HG03432 (cell line): Measurements from ENCODE around the gene LTN1.
A peak's percentile ranks its signal among the peaks of the same experiment; 100 is the strongest.
"Not testable (repeated sequence)": the region's sequence is repeated elsewhere in the genome, so short reads cannot be mapped to it uniquely, and the experiment has no call there.

ENCODE experiments used
- ATAC-seq: cut with Tn5 transposase; IDR thresholded peaks from one replicate; pipeline ENCODE4 v1.9.1; 2021; ENCODE audit warnings: mild to moderate bottlenecking, moderate library complexity; ENCODE audit not compliant: unreplicated experiment

Gene LTN1, protein sequence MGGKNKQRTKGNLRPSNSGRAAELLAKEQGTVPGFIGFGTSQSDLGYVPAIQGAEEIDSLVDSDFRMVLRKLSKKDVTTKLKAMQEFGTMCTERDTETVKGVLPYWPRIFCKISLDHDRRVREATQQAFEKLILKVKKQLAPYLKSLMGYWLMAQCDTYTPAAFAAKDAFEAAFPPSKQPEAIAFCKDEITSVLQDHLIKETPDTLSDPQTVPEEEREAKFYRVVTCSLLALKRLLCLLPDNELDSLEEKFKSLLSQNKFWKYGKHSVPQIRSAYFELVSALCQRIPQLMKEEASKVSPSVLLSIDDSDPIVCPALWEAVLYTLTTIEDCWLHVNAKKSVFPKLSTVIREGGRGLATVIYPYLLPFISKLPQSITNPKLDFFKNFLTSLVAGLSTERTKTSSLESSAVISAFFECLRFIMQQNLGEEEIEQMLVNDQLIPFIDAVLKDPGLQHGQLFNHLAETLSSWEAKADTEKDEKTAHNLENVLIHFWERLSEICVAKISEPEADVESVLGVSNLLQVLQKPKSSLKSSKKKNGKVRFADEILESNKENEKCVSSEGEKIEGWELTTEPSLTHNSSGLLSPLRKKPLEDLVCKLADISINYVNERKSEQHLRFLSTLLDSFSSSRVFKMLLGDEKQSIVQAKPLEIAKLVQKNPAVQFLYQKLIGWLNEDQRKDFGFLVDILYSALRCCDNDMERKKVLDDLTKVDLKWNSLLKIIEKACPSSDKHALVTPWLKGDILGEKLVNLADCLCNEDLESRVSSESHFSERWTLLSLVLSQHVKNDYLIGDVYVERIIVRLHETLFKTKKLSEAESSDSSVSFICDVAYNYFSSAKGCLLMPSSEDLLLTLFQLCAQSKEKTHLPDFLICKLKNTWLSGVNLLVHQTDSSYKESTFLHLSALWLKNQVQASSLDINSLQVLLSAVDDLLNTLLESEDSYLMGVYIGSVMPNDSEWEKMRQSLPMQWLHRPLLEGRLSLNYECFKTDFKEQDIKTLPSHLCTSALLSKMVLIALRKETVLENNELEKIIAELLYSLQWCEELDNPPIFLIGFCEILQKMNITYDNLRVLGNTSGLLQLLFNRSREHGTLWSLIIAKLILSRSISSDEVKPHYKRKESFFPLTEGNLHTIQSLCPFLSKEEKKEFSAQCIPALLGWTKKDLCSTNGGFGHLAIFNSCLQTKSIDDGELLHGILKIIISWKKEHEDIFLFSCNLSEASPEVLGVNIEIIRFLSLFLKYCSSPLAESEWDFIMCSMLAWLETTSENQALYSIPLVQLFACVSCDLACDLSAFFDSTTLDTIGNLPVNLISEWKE (N-terminal part only)

DNA sequence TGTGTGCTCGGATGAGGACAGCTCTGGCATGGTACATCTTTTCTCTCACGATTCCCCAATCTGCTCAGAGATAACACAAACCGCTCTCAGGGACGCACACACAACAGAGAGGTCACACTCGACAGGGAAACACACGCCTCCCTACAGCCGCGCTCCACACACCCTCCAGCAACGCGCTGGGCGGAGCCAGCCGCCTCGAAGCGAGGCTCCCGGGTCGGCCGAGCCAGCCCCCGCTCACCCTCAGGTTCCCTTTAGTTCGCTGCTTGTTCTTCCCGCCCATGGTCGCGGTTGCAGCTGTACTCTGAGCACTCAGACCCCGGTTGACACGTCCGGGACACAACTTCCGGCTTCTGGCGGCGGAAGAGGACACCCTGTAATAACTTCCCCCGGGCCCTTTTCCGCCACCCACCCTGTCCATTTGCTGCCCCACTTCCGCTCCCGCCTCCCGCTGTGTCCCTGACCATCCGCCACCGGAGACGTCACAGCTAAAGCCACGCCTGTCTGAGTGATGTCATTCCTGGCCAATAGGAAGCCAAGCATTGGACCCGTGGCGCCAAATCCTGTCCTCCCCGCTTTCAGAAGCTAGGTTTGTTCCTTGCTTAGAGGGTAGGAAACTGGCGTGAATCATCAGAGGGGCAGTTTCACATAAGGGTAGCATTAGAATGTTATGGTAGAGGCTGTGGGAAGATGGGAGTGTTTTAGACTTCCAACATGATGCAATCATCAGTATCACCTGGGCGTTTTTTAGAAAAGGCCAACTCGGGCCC is at the start of gene LTN1:
LTN1 (minus strand) TSS at position 352 of the 767 bp plus-strand sequence; CDS start at position 280, 72 bp downstream.
- ATAC-seq: peak; percentile 98

DNA sequence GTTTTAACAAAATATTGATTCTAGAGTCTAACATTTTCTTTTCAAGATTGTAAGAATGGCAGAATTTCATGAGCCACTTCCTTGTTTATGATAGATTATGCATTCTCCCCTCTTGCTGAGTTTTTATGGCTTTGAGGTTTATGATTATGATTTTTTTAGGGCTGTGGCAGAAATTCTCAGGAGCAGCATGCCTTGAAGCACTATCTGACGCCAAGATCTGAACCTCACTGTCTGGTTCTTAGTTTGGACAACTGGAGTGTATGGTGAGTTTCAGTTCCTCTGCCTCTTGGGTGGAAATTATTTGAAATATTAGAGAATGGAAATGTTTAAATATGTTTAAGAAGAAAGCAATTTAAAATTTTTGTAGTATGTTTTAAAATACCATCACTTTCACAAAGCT is 42.0 kb upstream of the LTN1 start:
- ATAC-seq: no peak

DNA sequence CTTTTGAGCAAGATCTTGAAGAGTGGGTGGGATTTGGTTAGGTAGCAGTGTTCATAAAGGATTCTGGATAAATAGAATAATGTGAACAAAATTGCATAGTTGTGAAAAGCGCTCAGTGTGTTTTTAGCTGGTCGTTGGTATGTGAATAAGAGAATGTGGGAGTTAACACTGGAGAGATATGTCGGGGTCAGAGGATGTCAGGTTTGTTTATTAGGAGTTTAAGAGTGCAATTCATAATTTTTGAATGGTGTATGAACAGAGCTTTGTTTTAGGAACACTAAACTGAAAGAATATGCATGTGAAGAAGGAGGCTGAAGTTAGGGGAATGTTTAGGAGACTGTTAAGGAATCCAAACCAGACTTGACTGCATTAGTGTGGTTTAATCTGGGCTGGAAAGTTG is 41.2 kb upstream of the LTN1 start:
- ATAC-seq: no peak

DNA sequence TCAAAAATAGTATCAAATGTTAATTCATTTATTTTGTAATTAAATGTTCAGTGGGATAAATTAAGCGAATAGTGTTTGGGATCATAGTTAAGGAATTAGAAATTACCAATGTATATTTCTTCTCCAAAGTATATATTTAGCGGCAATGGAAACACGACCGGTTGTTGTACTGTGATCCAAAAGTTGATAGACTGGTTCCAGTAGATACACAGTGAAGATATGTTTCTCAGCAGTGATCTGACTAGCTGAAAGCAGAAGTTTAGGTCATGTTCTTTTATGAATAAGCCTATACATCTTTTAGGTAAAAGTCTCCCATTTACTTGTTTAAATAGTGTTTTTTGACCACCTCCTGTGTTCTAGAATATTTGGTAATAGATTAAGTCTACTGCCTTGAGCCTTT is 40.6 kb upstream of the LTN1 start:
- no peak for ATAC-seq

DNA sequence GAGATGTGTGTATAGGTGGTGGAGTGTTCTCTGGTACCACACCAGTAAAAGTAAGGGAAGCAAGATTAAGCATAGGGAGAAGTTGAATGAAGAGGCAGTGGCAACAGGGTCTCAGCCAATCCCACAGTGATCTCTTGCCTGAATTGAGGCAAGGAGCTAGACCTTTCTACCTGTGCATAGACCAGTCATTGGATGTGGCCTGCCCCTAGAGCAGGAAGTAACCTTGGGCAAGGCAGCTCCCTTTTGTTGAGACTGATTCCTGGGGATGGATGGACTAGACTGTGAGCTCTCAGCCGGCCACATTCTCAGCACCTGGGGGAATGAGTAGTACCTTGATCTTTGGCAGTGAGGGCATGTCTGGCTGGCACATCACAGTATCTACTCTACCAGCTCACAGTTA is 38.2 kb upstream of the LTN1 start:
- ATAC-seq: no peak

DNA sequence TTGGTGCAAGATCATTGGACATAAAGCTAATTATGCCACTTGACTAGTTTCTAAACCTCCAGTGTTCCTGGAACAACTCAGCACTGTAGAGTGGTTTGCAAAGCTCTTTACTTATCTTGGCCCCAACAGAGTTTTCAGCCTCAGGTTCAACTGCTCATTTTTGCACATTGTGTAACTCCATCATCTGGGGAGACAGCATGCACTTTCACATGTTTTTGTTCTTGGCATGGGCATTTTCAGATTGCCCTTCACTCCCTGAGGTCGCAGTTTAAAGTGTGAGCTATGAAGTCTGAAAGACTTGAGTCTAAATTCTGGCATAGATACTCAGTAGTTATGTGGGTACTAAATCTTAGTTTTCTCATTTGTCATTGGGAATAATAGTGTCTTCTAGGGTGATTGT is 36.8 kb upstream of the LTN1 start:
- no peak for ATAC-seq

DNA sequence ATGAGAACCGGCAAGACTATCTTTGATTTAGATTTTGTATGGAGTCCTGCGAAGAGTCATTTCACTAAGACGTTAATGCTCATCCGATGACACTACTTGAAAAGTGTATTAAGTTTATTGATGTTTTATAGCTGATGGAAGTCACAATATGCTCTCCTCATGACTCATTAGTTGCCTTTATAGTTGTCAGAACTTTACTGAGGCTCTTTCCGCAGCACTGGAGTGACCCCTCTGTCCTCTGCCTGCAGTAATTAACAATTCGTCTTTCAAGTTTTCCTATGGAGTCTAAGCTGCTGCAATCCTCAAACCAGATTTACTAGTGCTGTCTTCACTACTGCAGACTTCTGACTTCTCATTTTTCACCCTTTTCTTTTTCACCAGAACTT is 32.6 kb upstream of the LTN1 start:
- no peak for ATAC-seq

DNA sequence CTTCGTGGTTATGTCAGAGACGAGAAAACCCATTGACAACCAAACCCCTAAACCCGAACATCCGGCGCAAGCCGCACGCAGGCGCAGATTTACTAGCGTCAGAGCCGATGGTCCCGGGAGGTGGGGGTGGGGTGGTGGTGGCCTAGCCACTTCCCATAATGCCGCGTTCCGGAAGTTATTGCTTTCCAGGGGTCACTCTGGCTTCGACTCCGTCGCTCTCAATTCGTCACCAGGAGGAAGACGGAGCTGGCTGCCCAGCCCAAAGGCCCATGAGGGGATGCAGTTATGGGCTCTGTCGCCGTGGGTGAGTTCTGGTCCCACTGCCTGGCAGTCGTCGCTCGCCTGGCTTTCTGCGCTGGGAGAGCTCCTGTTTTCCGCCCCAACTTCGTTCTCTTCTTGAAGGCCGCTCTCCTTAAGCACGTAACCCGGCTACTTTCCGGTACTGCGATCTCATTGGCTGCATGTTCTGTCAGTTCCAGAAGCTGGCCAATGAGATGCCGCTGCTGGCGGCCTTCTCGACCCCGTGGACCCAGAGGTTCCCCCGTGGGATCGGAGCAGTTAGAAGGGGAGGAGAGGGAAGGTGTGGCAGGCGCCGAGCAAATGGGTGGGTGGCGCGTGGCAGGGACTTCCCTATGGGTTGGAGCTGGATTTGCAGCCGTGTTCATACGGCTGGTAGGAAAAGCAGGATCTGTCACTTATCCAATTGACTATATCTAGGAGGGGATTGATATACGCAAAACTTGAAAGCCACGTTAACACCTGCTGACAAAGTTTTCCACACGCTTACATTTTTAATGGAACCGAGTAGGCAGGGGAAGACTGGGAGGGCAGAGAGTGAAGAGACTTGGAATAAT is 32.0 kb upstream of the LTN1 start, which contains the start of gene USP16:
USP16 (plus strand) TSS at position 195 of the 854 bp plus-strand sequence. CDS start 3,246 bp downstream, outside the sequence.
- peak; percentile 98 for ATAC-seq

DNA sequence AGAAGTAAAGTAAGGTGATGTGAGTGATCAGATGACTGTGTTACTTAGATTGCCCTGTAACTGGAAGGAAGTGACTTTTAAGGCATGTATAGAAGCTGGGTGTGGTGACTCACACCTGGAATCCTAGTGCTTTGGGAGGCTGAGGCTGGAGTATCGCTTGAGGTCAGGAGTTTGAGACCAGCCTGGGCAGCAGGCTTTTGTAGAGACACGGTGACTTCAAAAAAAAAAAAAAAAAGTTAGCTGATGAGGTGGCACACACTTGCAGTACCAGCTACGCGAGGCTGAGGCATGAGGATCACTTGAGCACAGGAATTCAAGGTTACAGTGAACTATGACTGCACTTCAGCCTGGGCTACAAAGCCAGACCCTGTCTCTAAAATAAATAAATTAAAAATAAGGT is 29.5 kb upstream of the LTN1 start:
- ATAC-seq: no peak

DNA sequence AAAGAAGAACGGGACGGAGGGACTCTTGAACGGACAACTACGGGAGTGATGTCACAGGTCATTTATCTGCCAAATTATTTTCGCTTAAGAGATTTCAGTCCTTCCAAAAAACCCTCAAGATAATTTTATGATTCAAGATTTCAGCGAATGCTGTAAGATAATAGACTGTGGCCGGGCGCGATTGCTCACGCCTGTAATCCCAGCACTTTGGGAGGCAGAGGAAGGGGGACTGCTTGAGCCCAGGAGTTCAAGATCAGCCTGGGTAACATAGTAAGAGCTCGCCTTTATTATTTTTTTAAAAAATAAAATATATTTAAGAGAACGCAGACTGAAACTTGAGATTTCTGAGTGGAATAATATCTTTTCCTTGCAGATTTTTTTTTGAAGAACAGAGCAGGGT is 25.9 kb upstream of the LTN1 start:
- ATAC-seq: peak; percentile 19

DNA sequence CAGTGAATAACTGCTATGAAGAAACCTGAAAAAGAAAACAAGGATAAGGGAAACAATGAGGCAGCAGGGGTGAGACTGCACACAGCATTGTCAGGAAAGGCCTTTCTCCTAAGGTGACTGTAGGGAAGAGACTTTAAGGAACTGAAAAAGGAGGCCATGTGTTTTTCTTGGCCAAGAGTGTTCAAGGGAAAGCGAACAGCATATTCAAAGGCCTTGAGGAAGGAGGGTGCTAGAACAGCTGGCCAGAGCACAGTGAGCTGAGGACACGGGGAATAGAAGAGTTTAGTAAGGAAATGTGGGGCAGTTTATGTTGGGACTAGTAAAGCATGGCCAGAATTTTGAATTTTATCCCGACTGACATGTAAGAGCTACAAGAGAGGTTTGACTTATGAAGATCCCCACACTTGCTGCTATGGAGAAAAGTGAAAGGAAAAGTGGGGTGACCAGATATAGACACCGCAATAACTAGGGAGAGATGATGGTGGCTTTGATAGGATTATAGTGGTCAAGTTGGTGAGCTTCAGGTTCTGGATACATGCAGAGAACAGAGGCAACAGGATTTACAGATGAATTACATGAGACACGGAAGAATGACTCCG is 25.1 kb upstream of the LTN1 start:
- no peak for ATAC-seq

DNA sequence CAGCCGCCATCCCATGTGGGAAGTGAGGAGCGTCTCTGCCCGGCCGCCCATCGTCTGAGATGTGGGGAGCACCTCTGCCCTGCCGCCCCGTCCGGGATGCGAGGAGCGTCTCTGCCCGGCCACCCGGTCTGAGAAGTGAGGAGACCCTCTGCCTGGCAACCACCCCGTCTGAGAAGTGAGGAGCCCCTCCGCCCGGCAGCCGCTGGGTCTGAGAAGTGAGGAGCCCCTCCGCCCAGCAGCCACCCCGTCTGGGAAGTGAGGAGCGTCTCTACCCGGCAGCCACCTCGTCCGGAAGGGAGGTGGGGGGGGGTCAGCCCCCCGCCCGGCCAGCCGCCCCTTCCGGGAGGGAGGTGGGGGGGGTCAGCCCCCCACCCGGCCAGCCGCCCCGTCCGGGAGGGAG is 18.6 kb upstream of the LTN1 start:
- not testable (repeated sequence) for ATAC-seq

DNA sequence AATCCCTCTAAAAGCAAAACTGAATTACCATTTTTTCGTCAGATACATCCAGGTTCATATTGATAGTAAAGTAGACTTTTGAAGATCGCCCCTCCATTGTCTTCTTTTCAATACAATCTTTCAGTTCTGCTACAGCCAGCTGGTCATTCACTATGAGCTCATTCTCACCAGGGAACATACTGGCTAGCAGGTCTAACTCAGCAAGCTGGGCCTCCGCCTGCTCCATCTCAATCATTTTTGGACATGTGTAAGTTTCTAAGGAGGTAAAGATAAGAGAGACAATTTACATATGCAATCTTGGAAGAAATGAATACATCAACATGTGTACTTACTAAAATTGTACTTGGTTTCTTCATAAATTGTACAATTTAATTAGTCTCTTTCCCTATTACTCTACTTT is 15.7 kb upstream of the LTN1 start:
- no peak for ATAC-seq

DNA sequence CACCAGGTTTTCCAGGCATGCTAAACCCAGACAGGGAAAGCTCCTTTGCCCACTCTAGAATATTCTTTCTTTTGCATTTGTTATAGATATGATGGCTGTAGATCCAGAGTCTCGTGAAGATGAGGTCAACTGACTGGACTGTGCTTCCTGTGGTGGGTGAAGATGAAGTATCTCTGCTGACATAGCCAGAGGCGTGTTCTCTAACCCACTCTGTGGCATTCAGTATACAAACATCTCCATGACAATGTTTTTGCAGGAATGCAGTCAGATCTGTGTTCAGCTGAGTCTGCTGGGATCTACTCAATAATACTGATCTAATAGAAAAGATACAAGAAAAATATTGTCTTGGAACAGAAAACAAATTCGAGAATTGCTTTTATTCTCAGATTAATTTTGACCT is 15.1 kb upstream of the LTN1 start:
- ATAC-seq: no peak

DNA sequence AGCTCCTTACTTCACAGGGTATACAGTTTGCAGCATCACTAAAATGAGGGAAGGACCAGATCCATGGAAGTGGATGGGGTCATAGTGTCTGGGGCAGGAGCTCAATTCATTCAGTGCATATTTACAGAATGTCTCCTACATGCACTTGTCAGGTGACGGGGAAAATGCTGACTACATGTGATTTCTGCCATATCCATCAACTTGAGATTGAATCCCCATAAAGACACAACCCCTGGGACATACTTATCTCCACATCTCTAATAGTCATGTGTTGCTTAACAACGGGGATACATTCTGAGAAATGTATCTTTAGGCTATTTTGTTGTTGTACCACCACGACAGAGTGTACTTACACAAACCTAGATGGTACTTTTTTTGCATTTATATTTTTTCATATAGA is 14.5 kb upstream of the LTN1 start:
- no peak for ATAC-seq

DNA sequence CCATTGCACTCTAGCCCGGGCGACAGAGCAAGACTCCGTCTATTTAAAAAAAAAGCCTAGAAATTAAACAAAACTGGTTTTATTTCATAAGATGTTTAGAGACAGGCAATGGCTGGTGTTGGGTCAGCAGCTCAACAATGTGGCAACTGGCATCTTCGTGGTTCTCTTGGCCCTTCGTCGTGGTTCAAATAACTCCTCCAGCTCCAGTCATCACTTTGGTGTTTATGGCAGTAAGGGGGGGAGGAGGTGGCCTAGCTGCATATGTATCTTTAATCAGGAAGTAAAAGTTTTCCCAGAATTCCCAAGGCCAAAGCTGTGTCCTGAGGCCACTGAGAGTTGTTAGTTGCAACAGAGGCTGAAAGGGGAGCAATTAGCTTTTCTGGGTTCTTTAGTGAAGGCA is 13.0 kb upstream of the LTN1 start:
- ATAC-seq: no peak

DNA sequence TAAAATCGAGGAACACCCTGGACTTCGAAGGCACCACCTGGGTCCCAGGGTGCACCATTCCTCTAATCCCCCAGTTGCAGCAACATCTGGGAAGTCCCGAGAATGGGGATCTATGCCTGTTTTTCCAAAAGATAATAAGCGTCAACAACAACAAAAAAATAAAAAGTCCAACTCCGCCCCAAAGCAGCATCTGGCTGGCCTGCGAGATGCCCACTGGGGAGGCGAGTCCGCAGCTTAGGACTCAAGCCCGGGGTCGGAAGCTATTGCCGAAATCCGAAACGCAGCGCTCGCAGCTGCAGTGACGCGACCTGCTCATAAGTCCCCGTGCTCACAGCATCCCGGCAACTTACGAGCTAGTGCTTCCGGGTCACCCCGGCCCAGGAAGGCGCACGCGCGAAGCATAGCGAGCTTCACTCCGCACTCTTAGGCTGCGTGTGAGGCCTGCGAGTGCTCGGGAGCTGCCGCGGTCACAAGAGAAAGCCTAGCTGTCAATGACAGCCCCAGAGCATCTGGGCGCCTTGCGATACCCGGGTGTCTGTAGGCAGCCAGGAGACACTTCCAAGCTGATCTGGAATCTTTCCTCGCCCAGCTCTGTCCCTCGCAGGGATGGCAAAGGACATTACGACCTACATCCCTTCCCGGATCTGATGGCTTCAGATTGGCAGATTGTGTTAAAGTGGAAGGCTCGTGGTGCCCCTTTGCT is 9.9 kb upstream of the LTN1 start:
- ATAC-seq: peak; percentile 100

DNA sequence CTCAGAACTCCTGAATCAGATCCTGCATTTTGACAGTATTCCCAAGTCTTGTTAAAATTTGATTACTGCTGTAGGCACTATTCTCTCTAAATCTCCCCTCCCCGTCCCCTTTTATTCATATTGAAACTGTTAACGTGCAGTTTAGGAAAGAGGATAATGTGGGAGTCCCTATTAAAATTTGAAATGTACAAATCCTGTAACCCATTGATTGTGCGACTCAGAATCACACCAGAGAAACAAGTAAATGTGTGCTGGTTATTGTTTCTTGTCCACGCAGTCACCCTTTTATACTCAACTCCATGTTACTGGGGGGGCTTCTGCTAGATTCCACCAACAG is 584 bp upstream of the LTN1 start:
- ATAC-seq: no peak
